RWPE1 (cell line): ENCODE results near the gene MAP7D2.

Experiments used
- CTCF ChIA-PET: fragments of 350-600 bp; sonication (Branson Sonifier 250); formaldehyde crosslinking; extraction: SDS; loops from one replicate; lab custom pipeline; 2021; lab: Yijun Ruan, JAX
- POLR2A ChIA-PET: fragments of 400-600 bp; formaldehyde crosslinking; extraction: SDS; loops from one replicate; lab custom pipeline; 2020; ENCODE audit warnings: antibody characterized with exemption; ENCODE audit not compliant: low non-redundant PET; lab: Yijun Ruan, JAX
- DNase-seq: peaks from one replicate; pipeline ENCODE4 v3.0.0; 2012; ENCODE audit warnings: low spot score
- H3K27ac ChIP-seq: fragments of 450-650 bp; 2 replicates; pipeline ENCODE4 v1.5.1; 2017
- CTCF ChIP-seq: fragments of 450-650 bp; conservative IDR thresholded peaks from 2 replicates; pipeline ENCODE4 v1.5.1; 2017; ENCODE audit warnings: low read depth, mild to moderate bottlenecking

Gene MAP7D2

GRCh38 chrX:19975845-19976244 is 140.9 kb downstream of the MAP7D2 start:
- no peak overlapping the region for H3K27ac ChIP-seq
- no peak for TF ChIP-seq CTCF
- ChIA-PET CTCF (no interaction called here), POLR2A (no interaction called here)
- no peak for DNase-seq

GRCh38 chrX:19972984-19973383 is 143.7 kb downstream of the MAP7D2 start:
- no peak for TF ChIP-seq CTCF
- POLR2A ChIA-PET, result no interaction called here
- H3K27ac ChIP-seq, result no peak overlapping the region
- DNase-seq, result no peak
- CTCF ChIA-PET, result interaction anchor here (0.8 kb wide), 1 partner anchor 18 kb away, joined by 3 read pairs; no protein-coding TSS in a partner anchor

GRCh38 chrX:19968276-19968675 is 148.4 kb downstream of the MAP7D2 start:
- DNase-seq, result no peak
- POLR2A ChIA-PET, result no interaction called here
- no peak overlapping the region for H3K27ac ChIP-seq
- TF ChIP-seq CTCF, result no peak
- CTCF ChIA-PET, result interaction anchor here (0.7 kb wide), 1 partner anchor 150 kb away, joined by 3 read pairs; no protein-coding TSS in a partner anchor

- no peak overlapping the region for H3K27ac ChIP-seq
- TF ChIP-seq CTCF, result no peak
- CTCF ChIA-PET, result no interaction called here
- POLR2A ChIA-PET, result no interaction called here
- DNase-seq, result no peak
Measured at GRCh38 chrX:19966056-19966455, 150.7 kb downstream of the MAP7D2 start.

GRCh38 chrX:19964017-19964710 is 152.5 kb downstream of the MAP7D2 start:
- ChIA-PET CTCF (no interaction called here), POLR2A (no interaction called here)
- H3K27ac ChIP-seq, result no peak overlapping the region
- TF ChIP-seq CTCF, result no peak
- DNase-seq, result peak; percentile 3

GRCh38 chrX:19960913-19961312 is 155.8 kb downstream of the MAP7D2 start:
- no peak for DNase-seq
- no peak for TF ChIP-seq CTCF
- ChIA-PET CTCF (interaction anchor here (0.7 kb wide), 1 partner anchor 192 kb away, joined by 4 read pairs; no protein-coding TSS in a partner anchor), POLR2A (no interaction called here)
- no peak overlapping the region for H3K27ac ChIP-seq
